Measurements from ENCODE around the gene ASB4. TPM values are rescaled to one million over a fixed set of nuclear protein-coding genes. Genes with fewer than 3 reads are reported as not detected.

ASB4 gene
- total RNA-seq, 1 donor from 2014 or later = not detected

DNA sequence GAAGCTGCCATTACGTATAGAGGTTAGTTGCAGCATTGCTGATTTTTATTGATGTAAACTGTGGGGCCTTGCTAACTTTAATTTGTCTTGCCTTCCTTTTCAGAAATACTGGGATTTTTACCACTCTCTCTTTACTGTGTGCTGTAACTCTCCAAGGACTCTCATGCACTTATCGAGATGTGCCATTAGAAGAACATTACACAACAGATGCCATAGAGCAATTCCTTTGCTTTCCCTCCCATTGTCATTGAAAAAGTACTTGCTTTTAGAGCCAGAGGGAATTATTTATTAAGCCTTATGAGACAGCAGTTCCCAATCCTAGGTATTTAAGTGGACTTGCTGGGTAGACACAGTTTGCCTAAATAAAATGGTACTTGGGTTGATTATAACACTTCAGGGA lies 51.7 kb downstream of the ASB4 start:
- no peaks in the 10 kb centered on the region for H3K9me3 Mint-ChIP-seq (ENCODE audit: unreplicated experiment)
- H3K36me3 Mint-ChIP-seq (ENCODE audit: low read depth, unreplicated experiment) = no peaks in the 10 kb centered on the region
- H3K4me3 Mint-ChIP-seq (ENCODE audit: unreplicated experiment) = no peak overlapping the region
- H3K4me1 Mint-ChIP-seq (ENCODE audit: unreplicated experiment) = no peaks in the 10 kb centered on the region
- peaks cover 2% of the 10 kb centered on the region for H3K27me3 Mint-ChIP-seq (ENCODE audit: unreplicated experiment)
- DNase-seq (ENCODE audit: low spot score) = no peak
- no peak overlapping the region for H3K27ac Mint-ChIP-seq (ENCODE audit: unreplicated experiment)
- TF ChIP-seq CTCF (IDR thresholded peaks at IDR 0.05; ENCODE audit: unreplicated experiment) = no peak

DNA sequence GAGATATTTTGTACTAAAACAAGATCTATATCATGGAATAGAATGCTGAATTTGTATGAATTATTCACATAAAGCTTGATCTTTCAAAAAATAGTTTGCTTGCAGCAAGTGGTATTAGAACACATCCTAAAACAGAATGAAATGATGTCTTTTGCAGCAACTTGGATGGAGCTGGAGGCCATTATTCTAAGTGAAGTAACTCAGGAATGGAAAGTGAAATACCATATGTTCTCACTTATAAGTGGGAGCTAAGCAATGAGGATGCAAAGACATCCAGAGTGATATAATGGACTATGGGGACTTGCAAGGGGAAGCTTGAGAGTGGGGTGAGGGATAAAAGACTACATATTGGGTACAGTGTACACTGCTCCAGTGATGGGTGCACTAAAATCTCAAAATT lies 53.7 kb downstream of the ASB4 start:
- Mint-ChIP-seq H3K27me3 (ENCODE audit: unreplicated experiment) (peaks cover 2% of the 10 kb centered on the region), H3K4me1 (ENCODE audit: unreplicated experiment) (no peaks in the 10 kb centered on the region)
- TF ChIP-seq CTCF (IDR thresholded peaks at IDR 0.05; ENCODE audit: unreplicated experiment) = no peak

GRCh38 chr7:95540366-95540765 lies 54.6 kb downstream of the ASB4 start:
- no peak overlapping the region for H3K4me3 Mint-ChIP-seq (ENCODE audit: unreplicated experiment)
- H3K27ac Mint-ChIP-seq (ENCODE audit: unreplicated experiment) = no peak overlapping the region
- no peaks in the 10 kb centered on the region for H3K4me1 Mint-ChIP-seq (ENCODE audit: unreplicated experiment)
- TF ChIP-seq CTCF (IDR thresholded peaks at IDR 0.05; ENCODE audit: unreplicated experiment) = no peak
- H3K27me3 Mint-ChIP-seq (ENCODE audit: unreplicated experiment) = peaks cover 2% of the 10 kb centered on the region
- H3K36me3 Mint-ChIP-seq (ENCODE audit: low read depth, unreplicated experiment) = no peaks in the 10 kb centered on the region
- DNase-seq (ENCODE audit: low spot score) = no peak
- H3K9me3 Mint-ChIP-seq (ENCODE audit: unreplicated experiment) = no peaks in the 10 kb centered on the region

More for the DNA sequence above, 53.7 kb downstream of the ASB4 start:
- no peak overlapping the region for H3K27ac Mint-ChIP-seq (ENCODE audit: unreplicated experiment)
- no peak for DNase-seq (ENCODE audit: low spot score)
- no peaks in the 10 kb centered on the region for H3K9me3 Mint-ChIP-seq (ENCODE audit: unreplicated experiment)
- no peak overlapping the region for H3K4me3 Mint-ChIP-seq (ENCODE audit: unreplicated experiment)
- no peaks in the 10 kb centered on the region for H3K36me3 Mint-ChIP-seq (ENCODE audit: low read depth, unreplicated experiment)

DNA sequence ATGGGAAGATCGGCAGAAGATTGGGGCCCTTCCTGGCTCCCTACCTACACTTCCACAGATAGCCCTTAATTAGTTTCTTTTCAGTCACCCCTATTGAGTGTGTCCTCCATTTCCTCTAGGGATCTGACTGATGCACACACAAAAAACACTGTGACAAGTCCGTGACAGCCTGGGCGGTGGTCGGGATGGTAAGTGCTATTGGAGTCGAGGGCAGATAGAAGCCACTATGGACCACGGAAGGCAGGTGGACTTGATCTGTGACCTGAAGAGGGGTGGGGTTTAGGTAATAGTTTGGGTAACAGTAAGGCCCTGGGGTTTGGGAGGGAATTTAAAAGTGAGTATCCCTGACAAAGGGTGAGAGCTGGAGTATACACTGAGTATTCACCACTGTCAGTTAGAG lies 57.6 kb downstream of the ASB4 start:
- no peak overlapping the region for H3K27ac Mint-ChIP-seq (ENCODE audit: unreplicated experiment)
- no peaks in the 10 kb centered on the region for H3K36me3 Mint-ChIP-seq (ENCODE audit: low read depth, unreplicated experiment)
- H3K4me3 Mint-ChIP-seq (ENCODE audit: unreplicated experiment) = no peak overlapping the region
- H3K4me1 Mint-ChIP-seq (ENCODE audit: unreplicated experiment) = no peaks in the 10 kb centered on the region
- no peak for TF ChIP-seq CTCF (IDR thresholded peaks at IDR 0.05; ENCODE audit: unreplicated experiment)
- no peak for DNase-seq (ENCODE audit: low spot score)
- no peaks in the 10 kb centered on the region for H3K9me3 Mint-ChIP-seq (ENCODE audit: unreplicated experiment)
- peaks cover 2% of the 10 kb centered on the region for H3K27me3 Mint-ChIP-seq (ENCODE audit: unreplicated experiment)

DNA sequence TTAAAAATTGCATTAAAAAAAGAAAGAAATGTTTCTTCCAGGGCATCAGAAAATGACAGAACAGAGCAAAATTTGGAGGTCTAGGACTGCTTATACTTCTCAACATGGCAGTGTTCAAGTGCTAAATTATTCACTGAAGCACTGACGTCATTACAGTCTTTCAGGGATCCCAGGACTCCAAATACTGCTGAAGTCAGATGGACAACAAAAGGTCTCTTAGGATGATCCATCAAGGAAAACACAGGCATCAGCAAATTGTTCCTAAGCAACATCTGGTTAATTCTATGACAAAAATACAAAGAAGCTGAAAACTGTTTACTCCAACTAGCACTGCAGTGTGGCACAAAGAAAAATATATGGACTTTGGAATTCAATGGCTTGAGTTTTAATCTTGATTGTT lies 58.4 kb downstream of the ASB4 start:
- Mint-ChIP-seq H3K4me3 (ENCODE audit: unreplicated experiment) (no peak overlapping the region), H3K9me3 (ENCODE audit: unreplicated experiment) (no peaks in the 10 kb centered on the region), H3K4me1 (ENCODE audit: unreplicated experiment) (no peaks in the 10 kb centered on the region), H3K27me3 (ENCODE audit: unreplicated experiment) (peaks cover 2% of the 10 kb centered on the region), H3K27ac (ENCODE audit: unreplicated experiment) (no peak overlapping the region), H3K36me3 (ENCODE audit: low read depth, unreplicated experiment) (no peaks in the 10 kb centered on the region)
- DNase-seq (ENCODE audit: low spot score) = no peak
- TF ChIP-seq CTCF (IDR thresholded peaks at IDR 0.05; ENCODE audit: unreplicated experiment) = no peak

Measured in endothelial cell (in vitro differentiated cells).